Adrenal gland (tissue), 5 donors: ENCODE measurements around the gene SHB.

Experiments used
- POLR2A ChIP-seq, 2 donors: fragments of 450-650 bp; IDR thresholded peaks; one replicate each; pipeline ENCODE4 v1.6.1; 2017; ENCODE audit warnings: antibody characterized with exemption in 2 of 2, mild to moderate bottlenecking in 2 of 2, moderate library complexity in 1 of 2
- TF ChIP-seq, protein P1 (sequence below), 6 experiments: fragments of 450-650 bp in 4 of 6; fragments of 200-600 bp in 2 of 6; sonication (generic) in 1 of 6; IDR thresholded peaks; 1 replicate in 5 of 6; 2 replicates in 1 of 6; pipeline versions ENCODE4 v1.5.1 to v1.8.0; 2016 to 2021; ENCODE audit warnings: antibody characterized with exemption in 6 of 6, mild to moderate bottlenecking in 2 of 6, moderate library complexity in 1 of 6
- donor health status: DM: no; HTN: no; CAD: no.

DNA sequence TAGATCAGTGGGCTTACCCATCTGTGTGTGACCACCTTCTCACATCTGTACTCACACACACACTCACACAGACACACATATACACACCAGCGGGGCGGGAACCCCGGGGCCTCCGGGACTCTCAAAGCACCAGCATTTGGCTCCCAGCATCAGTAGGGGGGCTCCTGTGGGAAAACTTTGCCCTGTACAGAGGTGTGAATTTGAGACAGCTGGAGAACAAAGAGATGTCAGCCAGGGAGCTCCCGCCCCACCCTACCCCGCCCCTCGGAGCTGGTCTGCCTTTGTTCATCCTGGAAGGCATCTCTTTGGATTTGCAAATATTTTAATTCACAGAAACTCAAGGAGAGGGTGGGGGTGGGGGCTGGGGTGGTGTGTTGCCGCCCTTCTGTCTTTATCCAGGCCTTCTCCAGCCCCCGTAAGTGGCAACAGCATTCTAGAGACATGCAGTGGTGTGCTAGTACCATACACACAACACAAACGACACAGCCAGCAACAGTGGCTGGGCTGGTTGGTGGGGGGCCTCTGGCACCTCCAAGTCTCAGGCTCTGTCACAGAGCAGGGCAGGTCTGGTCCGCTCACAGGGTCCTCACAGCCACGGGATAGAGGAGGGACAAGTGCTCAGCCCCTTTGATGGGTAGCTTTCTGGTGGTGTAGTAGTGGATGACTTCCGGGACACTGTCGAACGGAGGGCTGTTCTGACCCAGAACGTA lies 149.6 kb downstream of the SHB start:
- TF ChIP-seq POLR2A (IDR thresholded peaks at IDR 0.05): no peak
- TF ChIP-seq, protein P1, sequence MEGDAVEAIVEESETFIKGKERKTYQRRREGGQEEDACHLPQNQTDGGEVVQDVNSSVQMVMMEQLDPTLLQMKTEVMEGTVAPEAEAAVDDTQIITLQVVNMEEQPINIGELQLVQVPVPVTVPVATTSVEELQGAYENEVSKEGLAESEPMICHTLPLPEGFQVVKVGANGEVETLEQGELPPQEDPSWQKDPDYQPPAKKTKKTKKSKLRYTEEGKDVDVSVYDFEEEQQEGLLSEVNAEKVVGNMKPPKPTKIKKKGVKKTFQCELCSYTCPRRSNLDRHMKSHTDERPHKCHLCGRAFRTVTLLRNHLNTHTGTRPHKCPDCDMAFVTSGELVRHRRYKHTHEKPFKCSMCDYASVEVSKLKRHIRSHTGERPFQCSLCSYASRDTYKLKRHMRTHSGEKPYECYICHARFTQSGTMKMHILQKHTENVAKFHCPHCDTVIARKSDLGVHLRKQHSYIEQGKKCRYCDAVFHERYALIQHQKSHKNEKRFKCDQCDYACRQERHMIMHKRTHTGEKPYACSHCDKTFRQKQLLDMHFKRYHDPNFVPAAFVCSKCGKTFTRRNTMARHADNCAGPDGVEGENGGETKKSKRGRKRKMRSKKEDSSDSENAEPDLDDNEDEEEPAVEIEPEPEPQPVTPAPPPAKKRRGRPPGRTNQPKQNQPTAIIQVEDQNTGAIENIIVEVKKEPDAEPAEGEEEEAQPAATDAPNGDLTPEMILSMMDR (IDR thresholded peaks at IDR 0.05): no peak
